CD4-positive, alpha-beta memory T cell (primary cell): Measurements from ENCODE around the gene GRIA4. TPM values are rescaled to one million over a fixed set of nuclear protein-coding genes. Genes with fewer than 3 reads are reported as not detected.

Experiments
- CTCF ChIA-PET: fragments of 350-600 bp; sonication (Branson Sonifier 250); formaldehyde crosslinking; loops from one replicate; lab custom pipeline; 2021; ENCODE audit warnings: inconsistent platforms; ENCODE audit not compliant: partially characterized antibody; lab: Charles Lee
- POLR2A ChIA-PET: fragments of 350-600 bp; sonication (Branson Sonifier 250); formaldehyde crosslinking; loops from one replicate; lab custom pipeline; 2021; ENCODE audit not compliant: partially characterized antibody; lab: Charles Lee
- DNase-seq, 5 donors: peaks; one replicate each; pipeline versions ENCODE4 v3.0.0 to v3.0.0-alpha.2; 2020 to 2022; ENCODE audit warnings: mixed read lengths in 1 of 5
- H3K27ac ChIP-seq: one replicate; pipeline ENCODE4 v1.7.0; 2013; ENCODE audit warnings: low read depth, low read length
- H3K27me3 ChIP-seq: 2 replicates; pipeline ENCODE4 v1.7.0; 2013; ENCODE audit warnings: mild to moderate bottlenecking, low read length, moderate library complexity; ENCODE audit not compliant: insufficient read depth
- H3K36me3 ChIP-seq: 2 replicates; pipeline ENCODE4 v1.7.0; 2013; ENCODE audit warnings: mild to moderate bottlenecking, low read length, moderate library complexity; ENCODE audit not compliant: insufficient read depth
- H3K4me1 ChIP-seq: 2 replicates; pipeline ENCODE4 v1.7.0; 2013; ENCODE audit warnings: mild to moderate bottlenecking, low read length, moderate library complexity; ENCODE audit not compliant: insufficient read depth
- H3K4me3 ChIP-seq, 2 donors: one replicate each; pipeline ENCODE4 v1.7.0; 2013; ENCODE audit warnings: low read length in 2 of 2, mild to moderate bottlenecking in 1 of 2
- H3K9me3 ChIP-seq, 2 donors: one replicate each; pipeline ENCODE4 v1.7.0; 2013; ENCODE audit warnings: low read length in 2 of 2, control low read depth in 1 of 2; ENCODE audit not compliant: control insufficient read depth in 1 of 2
- H3K27ac Mint-ChIP-seq, 7 donors: one replicate each; pipeline ENCODE4 v1.8.0; 2020 to 2021; ENCODE audit warnings: mixed read lengths in 7 of 7, mild to moderate bottlenecking in 6 of 7, inconsistent platforms in 3 of 7, moderate library complexity in 3 of 7
- H3K27me3 Mint-ChIP-seq, 2 donors: one replicate each; pipeline ENCODE4 v1.8.0; 2020 to 2021; ENCODE audit warnings: mixed read lengths in 2 of 2
- H3K36me3 Mint-ChIP-seq, 2 donors: one replicate each; pipeline ENCODE4 v1.8.0; 2020 to 2021; ENCODE audit warnings: mixed read lengths in 2 of 2, inconsistent platforms in 1 of 2, mild to moderate bottlenecking in 1 of 2
- H3K4me1 Mint-ChIP-seq, 4 donors: one replicate each; pipeline ENCODE4 v1.8.0; 2020 to 2021; ENCODE audit warnings: mixed read lengths in 4 of 4, mild to moderate bottlenecking in 1 of 4
- H3K4me3 Mint-ChIP-seq, 8 donors: one replicate each; pipeline ENCODE4 v1.8.0; 2020 to 2021; ENCODE audit warnings: mixed read lengths in 8 of 8, mild to moderate bottlenecking in 7 of 8, moderate library complexity in 6 of 8, inconsistent platforms in 3 of 8
- H3K9me3 Mint-ChIP-seq, 8 donors: one replicate each; pipeline ENCODE4 v1.8.0; 2020 to 2021; ENCODE audit warnings: mixed read lengths in 8 of 8, mild to moderate bottlenecking in 5 of 8, inconsistent platforms in 3 of 8, moderate library complexity in 1 of 8
- intact Hi-C: fragments of 100-400 bp; cut with micrococcal nuclease; formaldehyde crosslinking; loops from one replicate; pipeline ENCODE4 v1.15.1; 2023
- polyA plus RNA-seq, 2 donors: library from polyadenylated mRNA; unstranded; fragments of 300-500 nt; fragmentation: Illumina TruSeq; gene quantifications; one replicate each; pipeline ENCODE4 v1.2.3, GENCODE V29; 2021
- total RNA-seq, 2 experiments: library from RNA; stranded (reverse); gene quantifications; one replicate each; pipeline ENCODE4 v1.2.3, GENCODE V29; 2021

The GRIA4 gene
- total and polyA plus RNA-seq, 4 experiments from 2014 or later, result not detected

DNA sequence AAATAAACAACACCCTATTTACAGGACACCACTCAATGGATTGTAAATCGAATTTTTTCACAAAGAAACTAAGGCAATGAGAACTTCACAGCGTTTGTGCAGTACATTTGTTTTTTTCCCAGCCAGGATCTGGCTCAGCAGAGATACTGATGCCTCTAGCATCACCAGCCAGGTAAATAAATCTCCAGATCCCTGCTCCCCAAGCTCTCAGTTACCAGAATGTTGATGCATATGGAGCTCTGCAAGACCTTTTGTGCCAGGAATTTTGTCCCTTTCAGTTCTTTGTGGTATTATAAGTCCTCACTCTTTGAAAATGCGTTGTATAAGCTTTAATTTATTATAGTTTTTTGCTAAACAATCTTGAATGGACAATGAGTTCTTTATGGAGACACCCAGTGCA lies 274.6 kb downstream of the GRIA4 start:
- no peak overlapping the region for H3K27ac Mint-ChIP-seq
- H3K4me3 Mint-ChIP-seq, result no peak overlapping the region

DNA sequence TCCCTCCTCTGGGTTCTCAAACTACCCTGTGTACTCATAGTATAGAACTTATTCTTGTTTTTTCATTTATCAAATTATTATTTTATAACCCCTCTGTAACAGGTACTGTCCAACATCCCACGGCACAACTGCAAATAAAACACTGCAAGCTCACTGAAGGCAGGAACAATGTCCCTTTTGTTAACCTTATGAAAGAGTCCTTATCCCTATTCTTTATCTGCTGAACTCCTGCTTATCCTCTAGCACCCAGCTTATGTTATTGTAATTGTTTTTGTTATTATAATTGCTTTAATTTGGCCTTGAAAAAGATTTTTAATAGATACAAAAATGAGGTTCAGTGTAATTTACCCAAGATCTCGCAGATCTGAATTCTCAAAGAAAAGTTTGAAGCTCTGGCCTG lies 281.8 kb downstream of the GRIA4 start:
- no peaks in the 10 kb centered on the region for H3K4me1 Mint-ChIP-seq
- ChIA-PET POLR2A (no interaction called here), CTCF (no interaction called here)
- intact Hi-C loops, result no loop called here
- H3K27ac Mint-ChIP-seq, result no peak overlapping the region
- Histone ChIP-seq H3K36me3 (no peaks in the 10 kb centered on the region), H3K27me3 (no peaks in the 10 kb centered on the region), H3K4me1 (no peaks in the 10 kb centered on the region), H3K9me3 (no peaks in the 10 kb centered on the region), H3K4me3 (no peak overlapping the region), H3K27ac (no peak overlapping the region)
- no peak overlapping the region for H3K4me3 Mint-ChIP-seq
- no peaks in the 10 kb centered on the region for H3K36me3 Mint-ChIP-seq
- no peaks in the 10 kb centered on the region for H3K9me3 Mint-ChIP-seq
- no peak for DNase-seq
- H3K27me3 Mint-ChIP-seq, result no peaks in the 10 kb centered on the region

More for the DNA sequence above, 274.6 kb downstream of the GRIA4 start:
- Histone ChIP-seq H3K36me3 (no peaks in the 10 kb centered on the region), H3K4me1 (no peaks in the 10 kb centered on the region), H3K4me3 (no peak overlapping the region), H3K27ac (no peak overlapping the region), H3K27me3 (no peaks in the 10 kb centered on the region), H3K9me3 (no peaks in the 10 kb centered on the region)
- no peak for DNase-seq
- Mint-ChIP-seq H3K4me1 (no peaks in the 10 kb centered on the region), H3K27me3 (no peaks in the 10 kb centered on the region), H3K36me3 (no peaks in the 10 kb centered on the region), H3K9me3 (peaks cover 0 to 5% (median 0%) of the 10 kb centered on the region in 8 donors)
- CTCF ChIA-PET, result no interaction called here
- intact Hi-C loops, result no loop called here
- POLR2A ChIA-PET, result no interaction called here

DNA sequence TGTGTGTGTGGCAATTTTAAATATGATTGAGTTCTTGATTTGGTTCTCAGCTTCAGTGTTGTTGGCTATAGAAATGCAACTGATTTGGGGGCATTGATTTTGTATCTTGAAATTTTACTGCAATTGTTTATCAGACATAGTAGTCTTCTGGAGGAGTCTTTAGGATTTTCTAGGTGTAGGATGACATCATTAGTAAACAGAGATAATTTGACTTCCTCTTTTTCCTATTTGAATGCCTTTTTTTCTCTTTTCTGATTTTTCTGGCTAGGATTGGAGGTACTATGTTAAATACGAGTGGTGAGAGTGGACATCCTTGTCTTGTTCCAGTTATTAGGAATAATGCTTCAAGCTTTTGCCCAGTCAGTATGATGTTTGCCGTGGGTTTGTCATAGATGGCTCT lies 287.3 kb downstream of the GRIA4 start:
- no peaks in the 10 kb centered on the region for H3K27me3 ChIP-seq
- H3K9me3 Mint-ChIP-seq, result no peaks in the 10 kb centered on the region
- no peaks in the 10 kb centered on the region for H3K4me1 ChIP-seq
- H3K36me3 Mint-ChIP-seq, result no peaks in the 10 kb centered on the region
- H3K4me3 ChIP-seq, result no peak overlapping the region
- no peak for DNase-seq
- no peaks in the 10 kb centered on the region for H3K4me1 Mint-ChIP-seq
- no peaks in the 10 kb centered on the region for H3K9me3 ChIP-seq
- ChIA-PET POLR2A (no interaction called here), CTCF (no interaction called here)
- no peak overlapping the region for H3K27ac Mint-ChIP-seq
- no peak overlapping the region for H3K4me3 Mint-ChIP-seq
- intact Hi-C loops, result no loop called here
- H3K27ac ChIP-seq, result no peak overlapping the region
- peaks cover 0 to 1% of the 10 kb centered on the region in 2 donors for H3K27me3 Mint-ChIP-seq
- no peaks in the 10 kb centered on the region for H3K36me3 ChIP-seq

DNA sequence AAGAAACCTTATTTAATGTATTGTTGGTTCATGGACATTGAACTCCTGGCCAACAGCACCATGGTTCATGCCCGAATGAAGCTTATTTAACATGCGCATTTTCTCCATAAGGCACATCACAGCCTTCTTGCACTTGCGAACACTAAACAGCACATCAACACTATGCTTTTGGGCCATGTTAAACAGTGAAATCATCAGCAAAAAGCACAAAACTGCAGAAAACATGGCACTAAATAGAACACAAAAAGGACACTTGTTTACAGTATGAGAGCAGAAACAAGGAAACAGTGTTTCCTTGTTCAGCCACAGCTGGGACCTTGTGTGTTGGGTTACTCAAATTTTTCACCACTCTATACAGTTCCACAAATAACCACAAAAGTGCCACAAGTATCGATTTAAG lies 289.9 kb downstream of the GRIA4 start:
- H3K27ac ChIP-seq, result no peak overlapping the region
- H3K27me3 ChIP-seq, result no peaks in the 10 kb centered on the region
- no peaks in the 10 kb centered on the region for H3K9me3 Mint-ChIP-seq
- no peak overlapping the region for H3K27ac Mint-ChIP-seq
- H3K36me3 ChIP-seq, result no peaks in the 10 kb centered on the region
- no peaks in the 10 kb centered on the region for H3K4me1 ChIP-seq
- no peaks in the 10 kb centered on the region for H3K4me1 Mint-ChIP-seq
- no peak for DNase-seq
- ChIA-PET POLR2A (no interaction called here), CTCF (no interaction called here)
- intact Hi-C loops, result no loop called here
- H3K27me3 Mint-ChIP-seq, result peaks cover 0 to 1% of the 10 kb centered on the region in 2 donors
- no peak overlapping the region for H3K4me3 ChIP-seq
- H3K36me3 Mint-ChIP-seq, result no peaks in the 10 kb centered on the region
- H3K9me3 ChIP-seq, result no peaks in the 10 kb centered on the region
- no peak overlapping the region for H3K4me3 Mint-ChIP-seq

DNA sequence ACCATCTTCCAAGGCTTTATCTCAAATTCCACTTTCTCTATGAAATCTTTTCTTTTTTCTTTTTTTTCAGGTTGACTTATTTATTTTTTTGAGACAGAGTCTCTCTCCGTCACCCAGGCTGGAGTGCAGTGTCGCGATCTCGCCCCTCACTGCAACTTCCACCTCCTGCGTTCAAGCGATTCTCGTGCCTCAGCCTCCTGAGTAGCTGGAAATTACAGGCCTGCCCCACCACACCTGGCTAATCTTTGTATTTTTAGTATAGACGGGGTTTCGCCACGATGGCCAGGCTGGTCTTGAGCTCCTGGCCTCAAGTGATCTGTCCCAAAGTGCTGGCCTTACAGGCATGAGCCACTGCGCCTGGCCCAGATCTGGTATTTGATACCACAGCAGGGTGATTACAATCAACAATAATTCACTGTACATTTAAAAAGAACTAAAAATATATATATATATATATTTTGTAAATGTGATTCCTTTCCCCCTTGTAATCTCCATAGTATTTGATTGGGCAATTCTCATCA lies 290.7 kb downstream of the GRIA4 start:
- CTCF ChIA-PET, result no interaction called here
- intact Hi-C loops, result no loop called here
- Mint-ChIP-seq H3K36me3 (no peaks in the 10 kb centered on the region), H3K9me3 (no peaks in the 10 kb centered on the region), H3K4me1 (no peaks in the 10 kb centered on the region), H3K27me3 (peaks cover 0 to 1% of the 10 kb centered on the region in 2 donors), H3K27ac (no peak overlapping the region), H3K4me3 (no peak overlapping the region)
- no peaks in the 10 kb centered on the region for H3K36me3 ChIP-seq
- H3K4me1 ChIP-seq, result no peaks in the 10 kb centered on the region
- POLR2A ChIA-PET, result no interaction called here
- H3K27me3 ChIP-seq, result no peaks in the 10 kb centered on the region
- no peak overlapping the region for H3K27ac ChIP-seq
- no peaks in the 10 kb centered on the region for H3K9me3 ChIP-seq
- H3K4me3 ChIP-seq, result no peak overlapping the region
- no peak for DNase-seq

DNA sequence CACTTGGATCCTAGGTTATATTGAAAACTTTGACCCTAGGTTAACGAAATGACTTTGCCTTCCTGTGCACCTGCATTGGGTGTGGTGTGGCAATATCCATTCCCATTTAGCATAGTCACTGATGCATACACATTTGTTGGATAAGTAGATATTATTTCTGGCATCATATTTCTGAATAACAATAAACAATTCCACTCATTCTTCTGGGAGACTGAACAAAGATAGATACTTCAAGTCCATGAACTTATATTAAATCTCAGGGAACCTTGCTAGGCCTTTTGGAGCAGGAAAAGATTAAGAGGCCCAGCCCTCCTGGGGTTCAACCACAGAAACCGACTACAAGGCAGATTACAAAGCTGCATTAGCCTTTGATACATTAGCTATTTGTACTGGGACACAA lies 293.2 kb downstream of the GRIA4 start:
- CTCF ChIA-PET, result no interaction called here
- H3K9me3 Mint-ChIP-seq, result no peaks in the 10 kb centered on the region
- intact Hi-C loops, result no loop called here
- H3K27ac Mint-ChIP-seq, result no peak overlapping the region
- no peaks in the 10 kb centered on the region for H3K27me3 Mint-ChIP-seq
- POLR2A ChIA-PET, result no interaction called here
- H3K4me3 Mint-ChIP-seq, result no peak overlapping the region
- no peak overlapping the region for H3K4me3 ChIP-seq
- H3K36me3 ChIP-seq, result no peaks in the 10 kb centered on the region
- H3K4me1 ChIP-seq, result no peaks in the 10 kb centered on the region
- no peaks in the 10 kb centered on the region for H3K4me1 Mint-ChIP-seq
- no peak for DNase-seq
- no peak overlapping the region for H3K27ac ChIP-seq
- no peaks in the 10 kb centered on the region for H3K27me3 ChIP-seq
- no peaks in the 10 kb centered on the region for H3K9me3 ChIP-seq
- H3K36me3 Mint-ChIP-seq, result no peaks in the 10 kb centered on the region

DNA sequence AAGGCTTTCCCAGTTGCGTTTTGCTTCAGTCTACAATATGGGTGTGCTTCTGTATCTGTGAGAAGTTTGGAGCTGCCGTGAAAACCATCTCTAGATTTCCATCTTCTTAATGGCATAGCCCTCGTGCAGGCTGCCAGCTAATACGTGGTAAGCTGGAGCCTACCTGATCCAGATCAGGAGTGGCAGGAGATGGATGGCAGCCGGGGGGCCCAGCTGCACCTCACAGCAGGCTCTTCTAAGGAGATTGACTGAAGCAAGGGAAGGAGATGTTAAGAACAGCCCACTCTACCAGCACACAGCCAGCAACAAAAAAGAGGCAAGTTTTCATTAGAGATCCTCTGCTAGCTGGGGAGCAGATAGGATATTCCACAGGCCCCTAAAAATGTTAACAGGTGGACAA lies 296.6 kb downstream of the GRIA4 start:
- CTCF ChIA-PET, result no interaction called here
- Histone ChIP-seq H3K27ac (no peak overlapping the region), H3K4me1 (no peaks in the 10 kb centered on the region), H3K4me3 (no peak overlapping the region), H3K9me3 (no peaks in the 10 kb centered on the region), H3K27me3 (no peaks in the 10 kb centered on the region), H3K36me3 (no peaks in the 10 kb centered on the region)
- Mint-ChIP-seq H3K36me3 (no peaks in the 10 kb centered on the region), H3K4me3 (no peak overlapping the region), H3K27ac (no peak overlapping the region), H3K9me3 (no peaks in the 10 kb centered on the region), H3K27me3 (no peaks in the 10 kb centered on the region), H3K4me1 (no peaks in the 10 kb centered on the region)
- intact Hi-C loops, result no loop called here
- no peak for DNase-seq
- POLR2A ChIA-PET, result no interaction called here

DNA sequence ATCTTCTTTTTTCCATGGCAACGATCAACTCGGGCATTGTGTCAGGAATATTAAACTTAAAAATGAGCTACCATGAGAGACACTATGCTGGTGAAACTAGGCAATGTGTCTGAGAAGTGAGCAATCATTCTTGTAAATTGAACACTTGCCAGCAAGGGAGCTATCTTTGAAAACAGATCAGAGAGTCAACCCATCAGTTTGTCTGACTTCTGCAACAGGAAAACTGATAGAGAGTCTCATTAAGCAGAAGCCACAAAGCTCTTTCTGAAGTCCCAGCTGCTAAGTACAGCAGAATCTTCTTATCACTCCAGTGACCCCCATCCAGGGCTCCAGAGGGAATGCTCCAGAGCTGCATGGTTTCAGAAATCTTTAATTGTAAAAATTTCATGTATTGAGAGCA lies 297.4 kb downstream of the GRIA4 start:
- Histone ChIP-seq H3K4me3 (no peak overlapping the region), H3K27me3 (no peaks in the 10 kb centered on the region), H3K4me1 (no peaks in the 10 kb centered on the region), H3K36me3 (no peaks in the 10 kb centered on the region), H3K9me3 (no peaks in the 10 kb centered on the region), H3K27ac (no peak overlapping the region)
- POLR2A ChIA-PET, result interaction anchor here (0.7 kb wide), 1 partner anchor 1743 kb away, joined by 3 read pairs; no protein-coding TSS in a partner anchor
- H3K27me3 Mint-ChIP-seq, result no peaks in the 10 kb centered on the region
- no peak for DNase-seq
- H3K9me3 Mint-ChIP-seq, result no peaks in the 10 kb centered on the region
- CTCF ChIA-PET, result no interaction called here
- no peaks in the 10 kb centered on the region for H3K36me3 Mint-ChIP-seq
- no peaks in the 10 kb centered on the region for H3K4me1 Mint-ChIP-seq
- no peak overlapping the region for H3K4me3 Mint-ChIP-seq
- H3K27ac Mint-ChIP-seq, result no peak overlapping the region
- intact Hi-C loops, result no loop called here
